WTC11 (cell line): ENCODE data around the gene NPHS1.

Experiments
- ATF1 ChIP-seq: sonication (generic); formaldehyde crosslinking; IDR thresholded peaks from 2 replicates; pipeline ENCODE4 v1.8.1; 2023; ENCODE audit warnings: mild to moderate bottlenecking, moderate library complexity, missing genetic modification reagents
- ATF2 ChIP-seq: sonication (generic); formaldehyde crosslinking; IDR thresholded peaks from 2 replicates; pipeline ENCODE4 v1.8.1; 2022; ENCODE audit warnings: low read depth, missing genetic modification reagents, borderline replicate concordance
- ATF6 ChIP-seq: sonication (generic); formaldehyde crosslinking; IDR thresholded peaks from 2 replicates; pipeline ENCODE4 v1.8.1; 2023; ENCODE audit warnings: mild to moderate bottlenecking, missing genetic modification reagents
- CTCF ChIP-seq: fragments of 200-600 bp; IDR thresholded peaks from 2 replicates; pipeline ENCODE4 v1.8.0; 2022; ENCODE audit warnings: antibody characterized with exemption
- FOXP4 ChIP-seq: sonication (generic); formaldehyde crosslinking; IDR thresholded peaks from 2 replicates; pipeline ENCODE4 v1.8.0; 2022; ENCODE audit warnings: mild to moderate bottlenecking, missing genetic modification reagents
- PRDM15 ChIP-seq: sonication (generic); formaldehyde crosslinking; IDR thresholded peaks from 2 replicates; pipeline ENCODE4 v1.8.0; 2022; ENCODE audit warnings: missing genetic modification reagents
- ZMAT4 ChIP-seq: fragments of 250-450 bp; sonication (Bioruptor Pico); IDR thresholded peaks from 2 replicates; pipeline ENCODE4 v1.9.0; 2021; ENCODE audit warnings: mild to moderate bottlenecking
- ZNF423 ChIP-seq: fragments of 250-450 bp; sonication (Bioruptor Pico); IDR thresholded peaks from 2 replicates; pipeline ENCODE4 v2.1.2; 2022; ENCODE audit warnings: mild to moderate bottlenecking, moderate library complexity
- ZNF512 ChIP-seq: sonication (generic); formaldehyde crosslinking; IDR thresholded peaks from 2 replicates; pipeline ENCODE4 v1.8.1; 2022; ENCODE audit warnings: missing genetic modification reagents, borderline replicate concordance

GRCh38 chr19:35887197-35887596 lies 34.9 kb upstream of the NPHS1 start:
- TF ChIP-seq ZNF512 (CRISPR knock-in tag) (no peak), CTCF (no peak), ZMAT4 (no peak), ATF6 (CRISPR knock-in tag) (no peak), ZNF423 (no peak), ATF1 (CRISPR knock-in tag) (no peak), FOXP4 (no peak), ATF2 (CRISPR knock-in tag) (no peak), PRDM15 (CRISPR knock-in tag) (no peak)
